Left ventricle myocardium inferior (tissue), 1 donor: ENCODE results near the gene KLHDC9. TPM values are rescaled to one million over a fixed set of nuclear protein-coding genes. Genes with fewer than 3 reads are reported as not detected.

Source experiments
- DNase-seq: peaks from one replicate; pipeline ENCODE4 v3.0.0-alpha.2; 2020
- H3K27ac ChIP-seq: fragments of 200-600 bp; replicated peaks from 2 replicates; pipeline ENCODE4 v1.8.0; 2021
- H3K27me3 ChIP-seq: fragments of 200-600 bp; 2 replicates; pipeline ENCODE4 v1.8.0; 2021; ENCODE audit warnings: low read depth
- H3K36me3 ChIP-seq: fragments of 200-600 bp; 2 replicates; pipeline ENCODE4 v1.8.0; 2021
- H3K4me1 ChIP-seq: fragments of 200-600 bp; 2 replicates; pipeline ENCODE4 v1.8.0; 2021
- H3K4me3 ChIP-seq: fragments of 200-600 bp; 2 replicates; pipeline ENCODE4 v1.8.0; 2021; ENCODE audit warnings: mild to moderate bottlenecking, moderate library complexity
- H3K9me3 ChIP-seq: fragments of 200-600 bp; replicated peaks from 2 replicates; pipeline ENCODE4 v1.8.0; 2021
- intact Hi-C: fragments of 100-400 bp; cut with micrococcal nuclease; formaldehyde crosslinking; loops from one replicate; pipeline ENCODE4 v1.11.0; 2022
- total RNA-seq: library from RNA; stranded (reverse); fragmentation: NEBNext Ultra II Directional; extraction: Animal tissue kit (Norgen Biotek cat#: 25700); gene quantifications from one replicate; pipeline ENCODE4 v1.2.1, GENCODE V29; 2021
- TF ChIP-seq, protein P1 (sequence below): fragments of 200-600 bp; IDR thresholded peaks from 2 replicates; pipeline ENCODE4 v1.8.0; 2021; ENCODE audit warnings: antibody characterized with exemption, mild to moderate bottlenecking, borderline replicate concordance
- donor health status: DM: no; HTN: yes; CAD: no; lungs with severe emphysema.

The KLHDC9 gene
- total RNA-seq, 1 donor from 2014 or later: 9.1 TPM

DNA sequence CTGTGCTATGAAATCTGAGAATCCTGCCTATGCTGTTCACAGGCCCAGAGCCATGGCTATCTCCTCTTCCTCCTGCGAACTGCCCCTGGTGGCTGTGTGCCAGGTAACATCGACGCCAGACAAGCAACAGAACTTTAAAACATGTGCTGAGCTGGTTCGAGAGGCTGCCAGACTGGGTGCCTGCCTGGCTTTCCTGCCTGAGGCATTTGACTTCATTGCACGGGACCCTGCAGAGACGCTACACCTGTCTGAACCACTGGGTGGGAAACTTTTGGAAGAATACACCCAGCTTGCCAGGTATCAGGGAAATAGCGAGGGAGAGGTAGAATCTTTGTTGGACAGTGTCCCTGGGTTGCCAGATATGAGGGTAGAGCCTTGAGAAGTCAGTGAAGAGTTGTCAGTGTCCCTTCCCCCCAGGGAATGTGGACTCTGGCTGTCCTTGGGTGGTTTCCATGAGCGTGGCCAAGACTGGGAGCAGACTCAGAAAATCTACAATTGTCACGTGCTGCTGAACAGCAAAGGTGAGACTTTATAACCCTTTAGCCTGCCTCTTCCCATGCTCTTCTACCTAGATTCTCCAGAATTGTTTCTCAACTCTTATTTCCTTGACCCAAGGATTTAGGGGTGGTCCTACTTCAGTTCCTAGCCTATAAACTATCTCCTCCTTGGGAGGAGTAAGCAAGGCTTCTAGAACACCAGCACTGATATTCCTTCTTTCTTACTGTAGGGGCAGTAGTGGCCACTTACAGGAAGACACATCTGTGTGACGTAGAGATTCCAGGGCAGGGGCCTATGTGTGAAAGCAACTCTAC, 21.1 kb downstream of the KLHDC9 start:
- H3K9me3 ChIP-seq: no peaks in the 10 kb centered on the region
- TF ChIP-seq, protein P1, sequence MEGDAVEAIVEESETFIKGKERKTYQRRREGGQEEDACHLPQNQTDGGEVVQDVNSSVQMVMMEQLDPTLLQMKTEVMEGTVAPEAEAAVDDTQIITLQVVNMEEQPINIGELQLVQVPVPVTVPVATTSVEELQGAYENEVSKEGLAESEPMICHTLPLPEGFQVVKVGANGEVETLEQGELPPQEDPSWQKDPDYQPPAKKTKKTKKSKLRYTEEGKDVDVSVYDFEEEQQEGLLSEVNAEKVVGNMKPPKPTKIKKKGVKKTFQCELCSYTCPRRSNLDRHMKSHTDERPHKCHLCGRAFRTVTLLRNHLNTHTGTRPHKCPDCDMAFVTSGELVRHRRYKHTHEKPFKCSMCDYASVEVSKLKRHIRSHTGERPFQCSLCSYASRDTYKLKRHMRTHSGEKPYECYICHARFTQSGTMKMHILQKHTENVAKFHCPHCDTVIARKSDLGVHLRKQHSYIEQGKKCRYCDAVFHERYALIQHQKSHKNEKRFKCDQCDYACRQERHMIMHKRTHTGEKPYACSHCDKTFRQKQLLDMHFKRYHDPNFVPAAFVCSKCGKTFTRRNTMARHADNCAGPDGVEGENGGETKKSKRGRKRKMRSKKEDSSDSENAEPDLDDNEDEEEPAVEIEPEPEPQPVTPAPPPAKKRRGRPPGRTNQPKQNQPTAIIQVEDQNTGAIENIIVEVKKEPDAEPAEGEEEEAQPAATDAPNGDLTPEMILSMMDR: peak; percentile 32
- DNase-seq: peak; percentile 47
- peaks cover 45% of the 10 kb centered on the region for H3K36me3 ChIP-seq
- intact Hi-C loops: no loop called here
- H3K4me3 ChIP-seq: peak overlapping the region; percentile 87
- H3K4me1 ChIP-seq: peaks cover 74% of the 10 kb centered on the region
- H3K27me3 ChIP-seq: no peaks in the 10 kb centered on the region
- peak overlapping the region; percentile 91 for H3K27ac ChIP-seq

DNA sequence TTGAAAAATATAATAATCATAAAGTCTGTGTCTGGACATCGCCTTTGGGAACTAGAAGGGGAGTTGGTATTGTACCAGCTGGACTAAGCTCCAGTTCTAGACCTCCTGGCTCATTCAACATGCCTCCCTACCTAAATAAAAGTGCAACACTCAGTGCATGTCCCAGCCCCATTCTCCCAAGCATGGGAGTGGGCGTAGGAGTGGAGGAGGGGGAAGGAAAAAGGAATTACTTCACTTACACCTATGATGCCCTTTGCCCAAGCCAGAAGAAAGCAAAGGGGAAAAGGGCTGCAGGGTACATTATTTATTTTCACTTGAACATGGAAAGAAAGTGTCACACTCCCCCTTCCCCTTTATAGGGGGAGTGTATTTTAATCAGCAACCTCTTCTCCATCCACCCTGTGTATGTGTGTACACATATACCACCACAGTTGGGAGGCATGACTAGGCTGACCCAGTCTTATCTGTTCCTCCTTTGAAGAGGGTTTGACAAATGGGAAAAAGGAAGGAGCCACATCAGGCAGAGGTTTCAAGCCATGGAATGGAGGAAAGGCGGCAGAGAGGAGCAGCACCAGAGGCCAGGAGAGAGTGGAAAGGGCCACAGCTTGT, 23.0 kb downstream of the KLHDC9 start:
- TF ChIP-seq, protein P1: no peak
- no peak for DNase-seq
- Histone ChIP-seq H3K27me3 (no peaks in the 10 kb centered on the region), H3K4me1 (peaks cover 55% of the 10 kb centered on the region), H3K27ac (no peak overlapping the region), H3K9me3 (no peaks in the 10 kb centered on the region), H3K4me3 (no peak overlapping the region), H3K36me3 (peaks cover 64% of the 10 kb centered on the region)
- intact Hi-C loops: no loop called here

DNA sequence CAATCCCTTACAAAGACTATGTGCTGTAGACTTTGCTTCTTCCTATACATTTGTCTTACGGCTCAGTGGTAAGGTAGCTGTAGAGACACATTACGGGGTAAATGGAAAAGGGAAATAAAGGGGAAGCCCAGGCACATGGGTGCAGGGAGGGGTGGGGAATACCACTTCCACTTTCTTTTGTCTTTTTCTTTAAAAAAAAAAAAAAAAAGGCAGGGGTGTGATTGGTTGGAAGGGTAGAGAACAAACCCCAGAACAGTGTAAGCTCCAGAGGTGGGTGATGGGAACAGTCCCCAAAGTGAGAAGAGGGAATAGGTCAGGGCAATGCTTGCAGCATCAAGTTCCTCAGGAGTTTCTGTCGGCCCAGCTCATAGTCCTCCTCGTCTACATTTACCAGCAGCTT, 23.7 kb downstream of the KLHDC9 start:
- no peak for DNase-seq
- Histone ChIP-seq H3K9me3 (no peaks in the 10 kb centered on the region), H3K4me3 (no peak overlapping the region), H3K27ac (no peak overlapping the region), H3K36me3 (peaks cover 70% of the 10 kb centered on the region), H3K4me1 (peaks cover 48% of the 10 kb centered on the region), H3K27me3 (no peaks in the 10 kb centered on the region)
- intact Hi-C loops: no loop called here
- TF ChIP-seq, protein P1: no peak

DNA sequence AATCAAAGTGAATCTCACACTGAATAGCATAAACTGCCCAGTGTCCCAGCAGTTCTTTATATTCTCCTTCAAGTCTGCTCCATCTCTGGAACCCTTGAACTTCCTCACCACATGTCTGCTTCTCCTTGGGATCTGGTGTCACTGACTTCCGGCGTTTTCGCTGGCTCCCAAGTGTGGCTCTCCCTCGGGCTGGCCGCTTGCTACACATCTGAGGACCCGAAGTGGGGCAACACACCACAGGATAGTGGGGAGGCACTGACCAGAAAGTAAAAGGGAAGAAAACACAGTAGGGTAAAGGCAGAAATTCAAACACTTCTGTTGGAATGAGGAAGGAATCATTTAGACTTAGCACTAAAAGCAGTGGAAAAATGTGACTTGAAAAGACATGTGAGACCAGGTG, 24.8 kb downstream of the KLHDC9 start:
- TF ChIP-seq, protein P1: no peak
- intact Hi-C loops: no loop called here
- Histone ChIP-seq H3K4me1 (peaks cover 45% of the 10 kb centered on the region), H3K27ac (no peak overlapping the region), H3K9me3 (no peaks in the 10 kb centered on the region), H3K4me3 (no peak overlapping the region), H3K36me3 (peaks cover 82% of the 10 kb centered on the region), H3K27me3 (no peaks in the 10 kb centered on the region)
- no peak for DNase-seq

DNA sequence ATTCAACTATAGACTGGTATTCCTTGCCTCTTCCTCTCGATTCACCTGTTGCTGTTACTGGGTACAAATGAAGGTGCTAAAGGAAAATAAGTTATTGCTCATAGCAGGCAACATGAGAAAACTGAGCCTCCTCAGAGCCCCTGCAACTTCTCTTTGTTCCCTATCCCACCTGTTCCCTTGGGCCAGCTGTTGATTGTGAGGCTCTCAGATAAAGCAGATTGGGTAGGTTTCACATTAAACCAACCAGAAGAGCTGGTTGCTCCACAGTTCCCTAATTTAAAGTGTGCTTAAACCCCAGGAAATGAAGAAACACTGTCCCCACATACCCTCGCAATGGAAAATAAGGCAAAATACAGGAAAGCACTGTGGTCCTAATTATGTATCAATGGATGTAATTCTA, 29.5 kb downstream of the KLHDC9 start:
- Histone ChIP-seq H3K27me3 (no peaks in the 10 kb centered on the region), H3K9me3 (no peaks in the 10 kb centered on the region), H3K4me3 (no peak overlapping the region), H3K36me3 (peaks cover 65% of the 10 kb centered on the region), H3K27ac (no peak overlapping the region), H3K4me1 (peaks cover 49% of the 10 kb centered on the region)
- intact Hi-C loops: no loop called here
- DNase-seq: no peak
- TF ChIP-seq, protein P1: no peak
